Activated naive CD8-positive, alpha-beta T cell treated with anti-CD3 and anti-CD28 coated beads for 36 hours (primary cell): ENCODE results near the gene ADCY1. TPM values are rescaled to one million over a fixed set of nuclear protein-coding genes. Genes with fewer than 3 reads are reported as not detected.

Source experiments
- DNase-seq: peaks from one replicate; pipeline ENCODE4 v3.0.0; 2021
- H3K27ac Mint-ChIP-seq: one replicate; pipeline ENCODE4 v1.8.0; 2022; ENCODE audit warnings: mild to moderate bottlenecking, moderate library complexity, mixed read lengths
- H3K27me3 Mint-ChIP-seq: one replicate; pipeline ENCODE4 v1.8.0; 2022; ENCODE audit warnings: mild to moderate bottlenecking, mixed read lengths
- H3K36me3 Mint-ChIP-seq: one replicate; pipeline ENCODE4 v1.8.0; 2021; ENCODE audit warnings: mild to moderate bottlenecking, mixed read lengths
- H3K4me1 Mint-ChIP-seq: one replicate; pipeline ENCODE4 v1.8.0; 2021; ENCODE audit warnings: mixed read lengths
- H3K4me3 Mint-ChIP-seq: one replicate; pipeline ENCODE4 v1.8.0; 2022; ENCODE audit warnings: mild to moderate bottlenecking, moderate library complexity, mixed read lengths
- H3K9me3 Mint-ChIP-seq: one replicate; pipeline ENCODE4 v1.8.0; 2022; ENCODE audit warnings: mixed read lengths
- total RNA-seq, 2 experiments: library from RNA; stranded (reverse); gene quantifications; one replicate each; pipeline ENCODE4 v1.2.3, GENCODE V29; 2021

Gene ADCY1
- total RNA-seq, 2 experiments from 2014 or later = 0.06 TPM; not detected in 1

GRCh38 chr7:45702751-45703150 lies 128.6 kb downstream of the ADCY1 start:
- H3K27ac Mint-ChIP-seq = no peak overlapping the region
- H3K36me3 Mint-ChIP-seq = no peaks in the 10 kb centered on the region
- H3K27me3 Mint-ChIP-seq = peaks cover 7% of the 10 kb centered on the region
- H3K9me3 Mint-ChIP-seq = no peaks in the 10 kb centered on the region
- no peak overlapping the region for H3K4me3 Mint-ChIP-seq
- H3K4me1 Mint-ChIP-seq = no peaks in the 10 kb centered on the region
- no peak for DNase-seq

GRCh38 chr7:45703373-45703821 lies 129.2 kb downstream of the ADCY1 start:
- Mint-ChIP-seq H3K4me1 (no peaks in the 10 kb centered on the region), H3K4me3 (no peak overlapping the region), H3K27ac (no peak overlapping the region), H3K36me3 (no peaks in the 10 kb centered on the region), H3K9me3 (no peaks in the 10 kb centered on the region), H3K27me3 (peaks cover 7% of the 10 kb centered on the region)
- no peak for DNase-seq

GRCh38 chr7:45703911-45704682 lies 129.9 kb downstream of the ADCY1 start:
- Mint-ChIP-seq H3K9me3 (no peaks in the 10 kb centered on the region), H3K27me3 (peaks cover 7% of the 10 kb centered on the region), H3K4me3 (no peak overlapping the region), H3K4me1 (no peaks in the 10 kb centered on the region), H3K27ac (no peak overlapping the region), H3K36me3 (no peaks in the 10 kb centered on the region)
- no peak for DNase-seq

- no peaks in the 10 kb centered on the region for H3K9me3 Mint-ChIP-seq
- H3K27ac Mint-ChIP-seq = no peak overlapping the region
- H3K4me3 Mint-ChIP-seq = no peak overlapping the region
- no peaks in the 10 kb centered on the region for H3K36me3 Mint-ChIP-seq
- no peaks in the 10 kb centered on the region for H3K4me1 Mint-ChIP-seq
- DNase-seq = no peak
- H3K27me3 Mint-ChIP-seq = peaks cover 7% of the 10 kb centered on the region
Measured at GRCh38 chr7:45704683-45705016, 130.5 kb downstream of the ADCY1 start.

- Mint-ChIP-seq H3K36me3 (no peaks in the 10 kb centered on the region), H3K27ac (no peak overlapping the region), H3K9me3 (no peaks in the 10 kb centered on the region), H3K4me3 (no peak overlapping the region), H3K4me1 (no peaks in the 10 kb centered on the region), H3K27me3 (peaks cover 2% of the 10 kb centered on the region)
- no peak for DNase-seq
Measured at GRCh38 chr7:45708046-45708950, 134.1 kb downstream of the ADCY1 start.

- Mint-ChIP-seq H3K27me3 (no peaks in the 10 kb centered on the region), H3K4me3 (no peak overlapping the region), H3K27ac (no peak overlapping the region), H3K9me3 (no peaks in the 10 kb centered on the region), H3K4me1 (no peaks in the 10 kb centered on the region), H3K36me3 (no peaks in the 10 kb centered on the region)
- no peak for DNase-seq
Measured at GRCh38 chr7:45709168-45710042, 135.2 kb downstream of the ADCY1 start.

GRCh38 chr7:45710271-45711160 lies 136.3 kb downstream of the ADCY1 start:
- Mint-ChIP-seq H3K9me3 (no peaks in the 10 kb centered on the region), H3K36me3 (no peaks in the 10 kb centered on the region), H3K4me3 (no peak overlapping the region), H3K27me3 (no peaks in the 10 kb centered on the region), H3K4me1 (no peaks in the 10 kb centered on the region), H3K27ac (no peak overlapping the region)
- DNase-seq = no peak

GRCh38 chr7:45711161-45711490 lies 137.0 kb downstream of the ADCY1 start:
- Mint-ChIP-seq H3K9me3 (no peaks in the 10 kb centered on the region), H3K36me3 (no peaks in the 10 kb centered on the region), H3K27ac (no peak overlapping the region), H3K4me1 (no peaks in the 10 kb centered on the region), H3K4me3 (no peak overlapping the region), H3K27me3 (no peaks in the 10 kb centered on the region)
- DNase-seq = no peak

- Mint-ChIP-seq H3K4me3 (no peak overlapping the region), H3K27ac (no peak overlapping the region), H3K9me3 (no peaks in the 10 kb centered on the region), H3K27me3 (no peaks in the 10 kb centered on the region), H3K36me3 (no peaks in the 10 kb centered on the region), H3K4me1 (no peaks in the 10 kb centered on the region)
- DNase-seq = no peak
Measured at GRCh38 chr7:45712057-45712689, 138.0 kb downstream of the ADCY1 start.

- no peaks in the 10 kb centered on the region for H3K27me3 Mint-ChIP-seq
- H3K4me1 Mint-ChIP-seq = no peaks in the 10 kb centered on the region
- H3K9me3 Mint-ChIP-seq = no peaks in the 10 kb centered on the region
- DNase-seq = no peak
- no peaks in the 10 kb centered on the region for H3K36me3 Mint-ChIP-seq
- no peak overlapping the region for H3K4me3 Mint-ChIP-seq
- no peak overlapping the region for H3K27ac Mint-ChIP-seq
Measured at GRCh38 chr7:45712872-45713668, 138.9 kb downstream of the ADCY1 start.

- Mint-ChIP-seq H3K27me3 (no peaks in the 10 kb centered on the region), H3K9me3 (no peaks in the 10 kb centered on the region), H3K27ac (no peak overlapping the region), H3K4me3 (no peak overlapping the region), H3K4me1 (no peaks in the 10 kb centered on the region), H3K36me3 (no peaks in the 10 kb centered on the region)
- DNase-seq = no peak
Measured at GRCh38 chr7:45713669-45714520, 139.7 kb downstream of the ADCY1 start.

GRCh38 chr7:45714521-45714820 lies 140.3 kb downstream of the ADCY1 start:
- Mint-ChIP-seq H3K36me3 (no peaks in the 10 kb centered on the region), H3K27ac (no peak overlapping the region), H3K9me3 (no peaks in the 10 kb centered on the region), H3K27me3 (no peaks in the 10 kb centered on the region), H3K4me3 (no peak overlapping the region), H3K4me1 (no peaks in the 10 kb centered on the region)
- DNase-seq = no peak
